Esophagus (tissue), 2 donors: ENCODE data around the gene DSC3. TPM values are rescaled to one million over a fixed set of nuclear protein-coding genes. Genes with fewer than 3 reads are reported as not detected.

Experiments
- H3K27ac ChIP-seq, 2 donors: one replicate each; pipeline ENCODE4 v1.5.1; 2013; ENCODE audit warnings: low read depth in 2 of 2, mild to moderate bottlenecking in 2 of 2, inconsistent platforms in 1 of 2, low read length in 1 of 2, moderate library complexity in 1 of 2
- H3K27me3 ChIP-seq, 2 donors: one replicate each; pipeline ENCODE4 v1.6.1; 2013; ENCODE audit warnings: low read length in 2 of 2, control low read depth in 1 of 2, mild to moderate bottlenecking in 1 of 2; ENCODE audit not compliant: insufficient read depth in 2 of 2, control insufficient read depth in 1 of 2
- H3K36me3 ChIP-seq, 2 donors: one replicate each; pipeline ENCODE4 v1.6.1; 2013; ENCODE audit warnings: low read length in 1 of 2; ENCODE audit not compliant: control insufficient read depth in 2 of 2, insufficient read depth in 2 of 2
- H3K4me1 ChIP-seq, 2 donors: one replicate each; pipeline ENCODE4 v1.6.1; 2013; ENCODE audit warnings: low read length in 1 of 2; ENCODE audit not compliant: control insufficient read depth in 2 of 2, insufficient read depth in 2 of 2
- H3K4me3 ChIP-seq, 2 donors: one replicate each; pipeline ENCODE4 v1.5.1; 2013; ENCODE audit warnings: low read length in 2 of 2, mild to moderate bottlenecking in 2 of 2, low read depth in 1 of 2, moderate library complexity in 1 of 2
- H3K9me3 ChIP-seq, 2 donors: one replicate each; pipeline ENCODE4 v1.6.1; 2013; ENCODE audit warnings: mild to moderate bottlenecking in 2 of 2, low read depth in 1 of 2, low read length in 1 of 2, moderate library complexity in 1 of 2; ENCODE audit not compliant: control insufficient read depth in 2 of 2, insufficient read depth in 1 of 2
- WGBS, 2 donors: extraction: QIAGEN DNeasy Blood & Tissue Kit; methylation state at CpG; one replicate each; pipeline ENCODE4 v1.1.7; 2013; 5-methylcytosine and 5-hydroxymethylcytosine counted together
- polyA plus RNA-seq, 2 donors: library from polyadenylated mRNA; stranded (reverse); fragments of 200-250 nt; gene quantifications; one replicate each; pipeline ENCODE4 v1.2.3, GENCODE V29; 2013
- donor health status: healthy with polysubstance abuse.
- donor health status: Bipolar disorder and iron deficiency.

The DSC3 gene
- polyA plus RNA-seq, 2 donors, result 41.7 to 70.9 TPM

- H3K9me3 ChIP-seq, result no peaks in the 10 kb centered on the region
- H3K36me3 ChIP-seq, result peaks cover 0 to 2% of the 10 kb centered on the region in 2 donors
- peak overlapping the region in 1 of 2 donors; percentile 42 for H3K27ac ChIP-seq
- 23 to 38% methylated on average over 1 of the region's 1 CpG for WGBS, 2 donors
- no peak overlapping the region for H3K4me3 ChIP-seq
- H3K4me1 ChIP-seq, result no peaks in the 10 kb centered on the region
- no peaks in the 10 kb centered on the region for H3K27me3 ChIP-seq
Measured at GRCh38 chr18:31064130-31064529, 21.6 kb upstream of the DSC3 start.

GRCh38 chr18:31061945-31062344, 19.4 kb upstream of the DSC3 start:
- no peak overlapping the region for H3K27ac ChIP-seq
- H3K36me3 ChIP-seq, result no peaks in the 10 kb centered on the region
- 48 to 63% methylated on average over 4 of the region's 4 CpGs for WGBS, 2 donors
- H3K9me3 ChIP-seq, result no peaks in the 10 kb centered on the region
- H3K27me3 ChIP-seq, result no peaks in the 10 kb centered on the region
- H3K4me1 ChIP-seq, result no peaks in the 10 kb centered on the region
- H3K4me3 ChIP-seq, result no peak overlapping the region

- Histone ChIP-seq H3K4me1 (no peaks in the 10 kb centered on the region), H3K27ac (no peak overlapping the region), H3K36me3 (no peaks in the 10 kb centered on the region), H3K9me3 (no peaks in the 10 kb centered on the region), H3K27me3 (no peaks in the 10 kb centered on the region), H3K4me3 (no peak overlapping the region)
- 95 to 96% methylated on average over 3 of the region's 3 CpGs for WGBS, 2 donors
Measured at GRCh38 chr18:31058897-31059296, 16.4 kb upstream of the DSC3 start.

- H3K9me3 ChIP-seq, result peaks cover 0 to 2% of the 10 kb centered on the region in 2 donors
- H3K4me1 ChIP-seq, result no peaks in the 10 kb centered on the region
- WGBS, 2 donors, result 83 to 87% methylated on average over 4 of the region's 4 CpGs
Measured at GRCh38 chr18:31057917-31058316, 15.4 kb upstream of the DSC3 start.

GRCh38 chr18:31057051-31057450, 14.5 kb upstream of the DSC3 start:
- Histone ChIP-seq H3K36me3 (no peaks in the 10 kb centered on the region), H3K4me1 (no peaks in the 10 kb centered on the region), H3K9me3 (peaks cover 0 to 2% of the 10 kb centered on the region in 2 donors), H3K27ac (no peak overlapping the region), H3K4me3 (no peak overlapping the region), H3K27me3 (no peaks in the 10 kb centered on the region)
- 15 to 40% methylated on average over 5 of the region's 5 CpGs for WGBS, 2 donors

More at GRCh38 chr18:31057917-31058316, 15.4 kb upstream of the DSC3 start:
- Histone ChIP-seq H3K27me3 (no peaks in the 10 kb centered on the region), H3K36me3 (no peaks in the 10 kb centered on the region), H3K4me3 (no peak overlapping the region), H3K27ac (no peak overlapping the region)

- Histone ChIP-seq H3K4me1 (no peaks in the 10 kb centered on the region), H3K4me3 (no peak overlapping the region), H3K36me3 (no peaks in the 10 kb centered on the region), H3K27me3 (peaks cover 0 to 1% of the 10 kb centered on the region in 2 donors), H3K27ac (no peak overlapping the region), H3K9me3 (peaks cover 0 to 2% of the 10 kb centered on the region in 2 donors)
- 59 to 74% methylated on average over 2 of the region's 2 CpGs for WGBS, 2 donors
Measured at GRCh38 chr18:31056296-31056695, 13.8 kb upstream of the DSC3 start.

GRCh38 chr18:31050635-31051034, 8.1 kb upstream of the DSC3 start:
- Histone ChIP-seq H3K4me1 (peaks cover 2 to 3% of the 10 kb centered on the region in 2 donors), H3K27me3 (peaks cover 0 to 2% of the 10 kb centered on the region in 2 donors), H3K4me3 (no peak overlapping the region), H3K27ac (no peak overlapping the region), H3K36me3 (no peaks in the 10 kb centered on the region), H3K9me3 (peaks cover 0 to 2% of the 10 kb centered on the region in 2 donors)
- 59 to 67% methylated on average over 3 of the region's 3 CpGs for WGBS, 2 donors

GRCh38 chr18:31049189-31049588, 6.6 kb upstream of the DSC3 start:
- no peak overlapping the region for H3K4me3 ChIP-seq
- H3K27ac ChIP-seq, result no peak overlapping the region
- peaks cover 2 to 3% of the 10 kb centered on the region in 2 donors for H3K4me1 ChIP-seq
- WGBS, 2 donors, result 31 to 49% methylated on average over 4 of the region's 4 CpGs
- peaks cover 0 to 2% of the 10 kb centered on the region in 2 donors for H3K27me3 ChIP-seq
- H3K9me3 ChIP-seq, result peaks cover 0 to 2% of the 10 kb centered on the region in 2 donors
- H3K36me3 ChIP-seq, result no peaks in the 10 kb centered on the region

- H3K27me3 ChIP-seq, result peaks cover 0 to 2% of the 10 kb centered on the region in 2 donors
- WGBS, 2 donors, result 60 to 65% methylated on average over 2 of the region's 2 CpGs
- no peaks in the 10 kb centered on the region for H3K36me3 ChIP-seq
- peaks cover 2 to 3% of the 10 kb centered on the region in 2 donors for H3K4me1 ChIP-seq
- no peaks in the 10 kb centered on the region for H3K9me3 ChIP-seq
- no peak overlapping the region for H3K4me3 ChIP-seq
- no peak overlapping the region for H3K27ac ChIP-seq
Measured at GRCh38 chr18:31048216-31048615, 5.7 kb upstream of the DSC3 start.

- H3K9me3 ChIP-seq, result no peaks in the 10 kb centered on the region
- H3K36me3 ChIP-seq, result no peaks in the 10 kb centered on the region
- H3K27ac ChIP-seq, result peak overlapping the region in 1 of 2 donors; percentile 33
- H3K4me3 ChIP-seq, result no peak overlapping the region
- H3K27me3 ChIP-seq, result peaks cover 0 to 2% of the 10 kb centered on the region in 2 donors
- H3K4me1 ChIP-seq, result peaks cover 2 to 3% of the 10 kb centered on the region in 2 donors
Measured at GRCh38 chr18:31046916-31047315, 4.4 kb upstream of the DSC3 start.
